Muscle of leg (tissue), 11 donors: Measurements from ENCODE around the gene UBL3. TPM values are rescaled to one million over a fixed set of nuclear protein-coding genes. Genes with fewer than 3 reads are reported as not detected.

Source experiments
- DNase-seq: peaks from one replicate; pipeline ENCODE4 v3.0.0; 2013
- H3K27ac ChIP-seq: one replicate; pipeline ENCODE4 v1.5.1; 2013; ENCODE audit warnings: mild to moderate bottlenecking, low read length, control low read depth
- H3K27me3 ChIP-seq: one replicate; pipeline ENCODE4 v1.6.1; 2013; ENCODE audit warnings: low read length; ENCODE audit not compliant: control insufficient read depth, insufficient read depth
- H3K36me3 ChIP-seq: one replicate; pipeline ENCODE4 v1.6.1; 2013; ENCODE audit warnings: low read length; ENCODE audit not compliant: control insufficient read depth, insufficient read depth
- H3K4me1 ChIP-seq: one replicate; pipeline ENCODE4 v1.6.1; 2013; ENCODE audit warnings: low read length; ENCODE audit not compliant: control insufficient read depth, insufficient read depth
- H3K4me3 ChIP-seq: one replicate; pipeline ENCODE4 v1.5.1; 2013; ENCODE audit warnings: low read length, control low read depth
- H3K9me3 ChIP-seq: replicated peaks from 2 replicates; pipeline ENCODE4 v1.6.1; 2013; ENCODE audit warnings: low read depth, low read length; ENCODE audit not compliant: control insufficient read depth
- WGBS: methylation state at CpG from one replicate; pipeline ENCODE4 v1.1.5; 2013; ENCODE audit warnings: missing lambda C conversion rate; ENCODE audit not compliant: insufficient coverage; 5-methylcytosine and 5-hydroxymethylcytosine counted together
- polyA plus RNA-seq, 8 donors: library from polyadenylated mRNA; unstranded; fragments of 120-200 nt; gene quantifications; one replicate each; pipeline versions ENCODE4 v1.2.1 to v1.2.3, GENCODE V29; 2013; ENCODE audit warnings: inconsistent platforms in 1 of 8, low replicate concordance in 1 of 8; ENCODE audit not compliant: insufficient read length in 8 of 8, insufficient read depth in 1 of 8
- total RNA-seq: library from RNA; stranded (reverse); fragments of 120-200 nt; gene quantifications from one replicate; pipeline ENCODE4 v1.2.4, GENCODE V29; 2013

The UBL3 gene
- total and polyA plus RNA-seq, 9 donors = 14.0 to 33.6 (median 25.3) TPM

DNA sequence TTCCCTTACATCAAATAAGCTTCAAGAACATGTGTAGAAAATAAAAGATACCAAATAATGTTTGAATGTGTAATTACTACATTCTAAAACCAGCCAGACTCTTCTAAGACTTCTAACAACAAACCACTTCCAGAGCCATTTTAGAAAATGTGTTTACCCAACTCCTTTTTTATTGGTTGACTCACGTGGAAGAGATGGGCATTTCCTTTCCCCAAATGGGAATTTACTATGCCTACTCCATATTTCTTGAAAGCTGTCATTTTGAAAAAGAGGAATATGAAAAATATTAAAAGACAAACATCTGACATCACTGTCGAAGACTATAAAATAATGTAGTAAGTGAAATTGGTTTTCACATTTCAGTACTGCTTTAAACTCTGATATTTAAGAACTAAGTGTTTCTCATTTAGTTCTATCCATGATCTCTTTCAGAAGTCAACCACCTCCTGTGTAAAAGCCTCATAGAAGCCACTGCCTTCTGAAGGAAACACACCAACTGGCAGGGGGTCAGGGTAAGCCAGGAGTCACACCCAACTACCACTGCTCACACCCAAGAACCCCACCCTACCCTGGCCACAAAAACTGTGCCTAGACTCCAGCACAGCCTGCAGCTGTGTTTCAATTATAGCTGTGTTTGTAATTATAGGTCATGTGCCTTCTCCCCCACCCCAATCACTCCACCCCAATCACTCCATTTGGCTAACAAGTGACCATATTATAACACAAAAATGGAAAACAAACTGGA is 86.8 kb downstream of the UBL3 start:
- Histone ChIP-seq H3K4me3 (no peak overlapping the region), H3K9me3 (peaks cover 4% of the 10 kb centered on the region), H3K27me3 (no peaks in the 10 kb centered on the region), H3K4me1 (no peaks in the 10 kb centered on the region), H3K27ac (no peak overlapping the region), H3K36me3 (peaks cover 5% of the 10 kb centered on the region)
- no peak for DNase-seq
- WGBS = no CpG with 5 or more reads among the region's 2 CpGs

- Histone ChIP-seq H3K27me3 (no peaks in the 10 kb centered on the region), H3K4me1 (no peaks in the 10 kb centered on the region), H3K27ac (no peak overlapping the region), H3K36me3 (peaks cover 3% of the 10 kb centered on the region), H3K4me3 (no peak overlapping the region), H3K9me3 (peaks cover 4% of the 10 kb centered on the region)
- no peak for DNase-seq
- 43% methylated on average over 1 of the region's 4 CpGs for WGBS
Observed at GRCh38 chr13:29761815-29762214, 88.6 kb downstream of the UBL3 start.

DNA sequence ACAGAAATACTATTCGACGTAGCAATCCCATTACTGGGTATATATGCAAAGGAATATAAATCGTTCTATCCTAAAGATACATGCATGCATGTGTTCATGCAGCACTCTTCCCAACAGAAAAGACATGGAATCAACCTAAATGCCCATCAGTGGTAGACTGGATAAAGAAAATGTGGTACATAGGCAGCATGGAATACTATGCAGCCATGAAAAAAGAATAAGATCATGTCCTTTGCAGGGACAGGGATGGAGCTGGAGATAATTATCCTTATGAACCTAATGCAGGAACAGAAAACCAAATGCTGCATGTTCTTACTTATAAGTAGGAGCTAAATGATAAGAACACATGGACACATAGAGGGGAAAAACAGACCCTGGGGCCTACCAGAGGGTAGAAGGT is 89.3 kb downstream of the UBL3 start:
- no peaks in the 10 kb centered on the region for H3K36me3 ChIP-seq
- no peak overlapping the region for H3K27ac ChIP-seq
- peaks cover 4% of the 10 kb centered on the region for H3K9me3 ChIP-seq
- H3K4me1 ChIP-seq = no peaks in the 10 kb centered on the region
- no peaks in the 10 kb centered on the region for H3K27me3 ChIP-seq
- no peak overlapping the region for H3K4me3 ChIP-seq
- WGBS = no CpG with 5 or more reads among the region's 3 CpGs
- no peak for DNase-seq

GRCh38 chr13:29760544-29760943 is 89.9 kb downstream of the UBL3 start:
- 100% methylated on average over 1 of the region's 3 CpGs for WGBS
- no peak for DNase-seq
- Histone ChIP-seq H3K27ac (no peak overlapping the region), H3K9me3 (peaks cover 4% of the 10 kb centered on the region), H3K27me3 (no peaks in the 10 kb centered on the region), H3K4me1 (no peaks in the 10 kb centered on the region), H3K4me3 (no peak overlapping the region), H3K36me3 (no peaks in the 10 kb centered on the region)

DNA sequence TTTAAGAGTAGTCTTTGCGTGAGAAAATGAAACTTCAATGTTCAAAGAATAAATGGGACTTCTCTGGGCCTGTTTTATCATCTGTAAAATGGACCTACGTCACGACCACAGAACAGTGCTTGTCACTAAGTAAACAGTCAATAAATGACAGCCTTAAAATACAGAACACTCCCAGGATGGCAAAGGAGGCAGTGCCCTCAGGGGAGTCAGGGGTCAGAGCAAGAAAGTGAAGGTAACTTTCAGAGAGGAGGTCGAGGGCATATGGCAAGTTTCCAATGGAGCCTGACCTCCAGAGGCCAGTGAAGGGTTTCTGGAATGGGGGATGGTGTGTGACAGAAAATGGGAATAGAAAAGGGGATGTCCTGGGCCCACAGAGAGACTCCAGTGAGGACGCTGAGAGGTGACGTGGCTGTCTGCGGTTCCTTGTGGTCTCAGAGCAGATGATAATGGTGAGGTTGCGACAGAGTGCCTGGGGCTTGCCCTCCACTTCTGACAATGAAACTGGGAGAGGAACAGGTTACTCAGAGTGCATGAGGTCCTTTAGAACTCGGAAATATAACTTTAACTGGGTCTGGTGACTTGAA is 91.8 kb downstream of the UBL3 start:
- no peaks in the 10 kb centered on the region for H3K4me1 ChIP-seq
- WGBS = 78% methylated on average over 6 of the region's 9 CpGs
- peaks cover 4% of the 10 kb centered on the region for H3K9me3 ChIP-seq
- no peaks in the 10 kb centered on the region for H3K36me3 ChIP-seq
- H3K4me3 ChIP-seq = no peak overlapping the region
- no peak overlapping the region for H3K27ac ChIP-seq
- H3K27me3 ChIP-seq = no peaks in the 10 kb centered on the region
- peak; percentile 28 for DNase-seq

DNA sequence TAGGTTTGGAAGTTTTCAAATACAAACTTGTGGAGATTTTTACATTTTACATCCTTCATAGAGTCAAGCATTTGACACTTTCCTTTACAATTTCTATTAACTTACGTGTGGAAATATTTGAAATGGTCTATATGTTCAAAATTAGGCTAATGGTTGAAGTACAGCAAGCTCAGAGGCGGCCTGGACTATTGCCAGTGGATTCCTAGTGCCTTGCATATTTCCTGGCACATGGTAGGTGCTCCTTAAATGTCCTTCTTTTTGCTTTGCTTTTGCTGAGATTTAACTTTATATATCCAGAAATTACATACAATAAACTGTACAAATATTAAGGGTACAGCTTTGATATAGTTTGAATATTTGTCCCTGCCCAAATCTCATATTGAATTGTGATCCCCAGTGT is 93.9 kb downstream of the UBL3 start:
- WGBS = no CpG with 5 or more reads among the region's 2 CpGs
- DNase-seq = peak; percentile 53
- no peak overlapping the region for H3K27ac ChIP-seq
- H3K4me1 ChIP-seq = no peaks in the 10 kb centered on the region
- H3K36me3 ChIP-seq = no peaks in the 10 kb centered on the region
- no peak overlapping the region for H3K4me3 ChIP-seq
- peaks cover 4% of the 10 kb centered on the region for H3K9me3 ChIP-seq
- no peaks in the 10 kb centered on the region for H3K27me3 ChIP-seq

DNA sequence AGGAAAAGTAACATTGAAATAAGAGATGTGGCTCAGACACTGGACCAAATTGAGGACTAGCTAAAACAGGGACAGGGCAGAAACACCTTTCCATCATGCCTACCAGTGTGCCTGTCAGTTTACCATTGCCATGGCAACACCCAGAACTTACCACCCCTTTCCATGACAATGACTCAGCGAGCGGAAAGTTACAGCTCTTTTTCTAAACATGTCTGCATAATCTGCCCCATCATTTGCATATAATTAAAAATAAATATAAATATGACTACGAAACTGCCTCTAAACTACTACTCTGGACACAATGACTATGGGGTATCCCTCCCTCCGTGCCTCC is 96.0 kb downstream of the UBL3 start:
- DNase-seq = no peak
- H3K4me3 ChIP-seq = no peak overlapping the region

GRCh38 chr13:29753618-29754472 is 96.6 kb downstream of the UBL3 start:
- H3K27ac ChIP-seq = no peak overlapping the region
- H3K9me3 ChIP-seq = no peaks in the 10 kb centered on the region
- H3K27me3 ChIP-seq = no peaks in the 10 kb centered on the region
- no peaks in the 10 kb centered on the region for H3K4me1 ChIP-seq
- WGBS = 93% methylated on average over 7 of the region's 10 CpGs
- no peaks in the 10 kb centered on the region for H3K36me3 ChIP-seq
- no peak for DNase-seq
- H3K4me3 ChIP-seq = no peak overlapping the region

More for the DNA sequence above, 96.0 kb downstream of the UBL3 start:
- Histone ChIP-seq H3K27me3 (no peaks in the 10 kb centered on the region), H3K4me1 (no peaks in the 10 kb centered on the region), H3K27ac (no peak overlapping the region), H3K36me3 (no peaks in the 10 kb centered on the region), H3K9me3 (no peaks in the 10 kb centered on the region)
- WGBS = 57% methylated on average over 1 of the region's 4 CpGs

DNA sequence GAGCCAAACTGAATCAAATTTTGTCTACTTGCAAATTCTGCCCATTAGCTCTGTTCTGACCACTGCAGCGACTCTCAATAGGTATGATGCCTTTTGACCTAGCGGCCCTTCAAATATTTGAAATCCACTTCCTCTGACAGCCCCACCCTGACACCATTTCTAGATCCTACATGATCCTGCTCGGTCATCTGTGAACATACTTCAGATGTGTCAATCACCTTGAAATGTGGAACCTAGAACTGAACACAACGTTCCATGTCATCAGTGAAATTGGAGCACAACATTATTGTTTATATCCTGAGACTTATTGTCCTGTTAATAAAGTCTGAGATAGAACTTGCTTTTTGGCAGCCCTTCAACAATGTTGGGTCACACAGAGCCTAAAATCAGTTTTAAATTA is 98.2 kb downstream of the UBL3 start:
- H3K27ac ChIP-seq = no peak overlapping the region
- H3K4me1 ChIP-seq = no peaks in the 10 kb centered on the region
- DNase-seq = no peak
- no peaks in the 10 kb centered on the region for H3K36me3 ChIP-seq
- no peak overlapping the region for H3K4me3 ChIP-seq
- no peaks in the 10 kb centered on the region for H3K9me3 ChIP-seq
- 94% methylated on average over 2 of the region's 4 CpGs for WGBS
- no peaks in the 10 kb centered on the region for H3K27me3 ChIP-seq

DNA sequence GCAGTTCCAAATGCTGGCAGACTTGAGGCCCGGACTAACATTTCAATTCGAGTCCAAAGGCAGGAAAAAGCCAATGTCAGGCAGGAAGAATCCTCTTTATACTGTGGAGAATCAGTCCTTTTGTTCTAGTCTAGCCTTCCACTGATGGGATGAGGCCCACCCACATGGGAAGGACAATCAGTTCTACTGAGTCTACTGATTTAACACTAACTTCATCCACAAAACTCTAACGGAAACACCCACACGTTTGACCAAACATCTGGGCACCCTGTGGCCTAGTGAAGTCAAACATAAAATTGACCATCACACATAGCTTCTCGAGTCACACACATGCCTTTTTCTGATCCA is 100.3 kb downstream of the UBL3 start:
- no peak for DNase-seq
- H3K4me1 ChIP-seq = no peaks in the 10 kb centered on the region
- no peaks in the 10 kb centered on the region for H3K36me3 ChIP-seq
- H3K27ac ChIP-seq = no peak overlapping the region
- no peaks in the 10 kb centered on the region for H3K27me3 ChIP-seq
- no peak overlapping the region for H3K4me3 ChIP-seq
- H3K9me3 ChIP-seq = no peaks in the 10 kb centered on the region
- WGBS = 49% methylated on average over 5 of the region's 5 CpGs
